HG03139 (cell line): Measurements from ENCODE around the gene TMEM250.

Experiments
- ATAC-seq: cut with Tn5 transposase; IDR thresholded peaks from one replicate; pipeline ENCODE4 v1.9.1; 2021; ENCODE audit not compliant: unreplicated experiment

TMEM250 gene

GRCh38 chr9:136147890-136148714 lies 29.4 kb upstream of the TMEM250 start:
- ATAC-seq, result no peak

DNA sequence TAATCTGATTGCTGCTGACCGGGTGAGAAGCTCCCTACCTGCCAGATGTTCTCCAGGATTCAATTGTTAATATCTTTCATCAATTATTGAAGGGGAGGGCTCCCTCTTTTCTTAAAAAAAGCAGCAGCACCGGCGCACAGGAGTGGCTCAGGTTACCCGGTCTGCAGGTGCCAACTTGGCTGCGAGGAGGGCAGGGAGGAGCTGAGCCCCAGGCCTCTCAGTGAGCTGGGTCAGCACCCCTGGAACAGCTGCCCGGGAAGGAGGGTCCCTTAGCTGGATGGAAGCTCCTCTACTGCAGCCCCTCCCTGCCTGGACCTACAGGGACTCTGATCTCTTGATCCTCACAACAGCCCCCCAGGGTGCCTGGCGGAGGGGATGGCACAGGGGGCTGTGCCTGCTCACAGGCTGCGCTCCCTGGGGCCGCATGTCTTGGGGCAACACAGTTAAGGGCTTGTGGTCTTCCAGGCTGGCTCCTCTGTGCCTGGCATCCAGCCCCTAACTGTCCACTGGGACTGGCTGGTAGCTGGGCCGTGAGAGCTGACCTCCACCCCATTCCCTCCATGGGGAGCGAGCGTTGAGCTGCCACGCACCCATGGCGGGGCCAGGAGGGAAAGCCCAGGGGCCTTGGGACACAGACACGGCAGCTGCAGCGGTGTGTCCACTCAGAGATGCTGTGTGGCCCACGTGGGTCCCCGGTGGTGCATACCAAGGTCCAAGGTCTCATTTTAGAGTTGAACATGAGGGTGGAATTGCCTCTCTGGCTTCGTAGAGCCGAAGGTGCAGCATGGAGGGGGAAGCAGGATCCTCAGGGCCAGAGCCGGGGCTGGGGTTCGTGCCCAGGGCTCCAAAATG lies 28.6 kb upstream of the TMEM250 start:
- no peak for ATAC-seq

DNA sequence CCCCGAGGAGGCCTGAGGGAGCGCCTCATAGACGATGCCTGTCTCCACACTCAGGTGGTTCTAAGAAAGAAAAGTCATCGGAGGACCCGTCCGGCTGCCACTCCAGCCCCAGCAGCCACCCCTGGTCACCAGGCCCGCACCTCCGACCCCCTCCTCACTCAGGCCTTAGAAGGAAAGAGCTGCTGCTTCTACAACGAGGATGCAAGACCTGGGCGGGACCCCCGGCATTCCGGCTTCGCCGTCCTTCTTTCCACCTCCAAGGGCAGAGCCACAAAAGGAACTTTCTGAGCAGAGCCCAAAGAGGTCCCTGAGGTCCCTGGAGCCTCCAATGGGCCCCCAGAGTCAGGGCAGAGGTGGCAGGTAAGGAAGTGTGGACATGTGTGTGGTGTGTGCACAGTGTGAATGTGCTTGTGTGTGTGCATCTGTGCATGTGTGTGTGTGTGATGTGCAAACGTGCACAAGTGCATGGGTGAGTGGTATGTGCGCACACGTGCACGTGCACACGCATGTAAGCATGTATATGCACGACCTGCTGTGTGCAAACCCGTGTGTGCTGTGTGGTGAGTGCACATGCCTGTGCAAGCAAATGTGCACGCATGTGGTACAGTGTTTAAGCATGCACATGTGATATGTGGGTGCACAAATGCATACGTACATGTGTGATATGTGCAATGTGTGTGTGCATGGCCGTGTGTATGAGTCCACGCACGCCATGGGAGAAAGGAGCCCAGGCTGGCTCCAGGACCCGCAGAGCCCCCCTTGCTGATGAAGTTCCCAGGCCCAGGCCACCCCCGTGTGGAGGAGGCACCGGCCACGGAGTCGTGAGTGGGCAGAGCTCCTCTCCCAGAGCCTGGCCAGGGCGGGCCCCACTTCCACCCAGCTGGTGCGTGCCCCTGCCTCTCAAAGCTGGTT lies 27.7 kb upstream of the TMEM250 start:
- no peak for ATAC-seq

DNA sequence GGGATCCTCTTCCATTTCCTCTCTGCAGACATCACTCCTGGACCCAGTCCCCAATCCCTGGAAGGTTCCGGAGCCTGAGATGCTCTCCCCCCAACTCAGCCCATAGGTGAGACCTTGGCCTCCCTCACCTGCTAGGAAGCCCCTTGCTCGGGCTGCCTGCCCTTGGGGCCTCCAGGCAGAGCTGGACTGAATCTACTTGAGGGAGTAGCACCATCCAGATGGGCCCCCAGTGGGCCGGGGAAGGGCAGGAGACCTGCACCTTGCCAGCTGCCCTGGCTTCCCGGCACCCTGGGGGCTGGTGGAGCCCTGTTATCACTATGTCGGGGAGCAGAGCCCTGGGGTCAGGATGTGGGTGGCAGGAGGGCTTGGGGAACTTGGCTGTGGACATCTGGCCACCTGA lies 26.9 kb upstream of the TMEM250 start:
- no peak for ATAC-seq

- ATAC-seq, result no peak
Observed at GRCh38 chr9:136144450-136144849, 25.8 kb upstream of the TMEM250 start.

GRCh38 chr9:136143215-136144001 lies 24.7 kb upstream of the TMEM250 start:
- no peak for ATAC-seq

DNA sequence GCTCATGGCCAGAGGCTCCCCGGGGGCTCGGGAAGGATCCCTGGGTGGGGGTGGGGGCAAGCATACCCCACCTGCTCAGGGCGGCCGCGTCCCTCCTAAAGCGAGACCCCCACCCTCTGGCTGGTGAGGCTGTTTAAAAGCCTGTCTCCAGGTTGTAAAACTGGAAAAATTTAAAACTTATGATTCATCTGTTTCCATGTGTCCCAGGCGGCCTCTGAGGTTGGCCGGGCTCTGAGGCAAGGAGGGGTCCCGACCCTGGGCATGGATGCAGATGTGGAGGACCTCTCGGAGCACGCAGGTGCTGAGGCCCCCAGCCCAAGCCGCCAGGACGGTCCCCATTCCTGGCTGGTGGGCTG lies 24.2 kb upstream of the TMEM250 start:
- no peak for ATAC-seq

DNA sequence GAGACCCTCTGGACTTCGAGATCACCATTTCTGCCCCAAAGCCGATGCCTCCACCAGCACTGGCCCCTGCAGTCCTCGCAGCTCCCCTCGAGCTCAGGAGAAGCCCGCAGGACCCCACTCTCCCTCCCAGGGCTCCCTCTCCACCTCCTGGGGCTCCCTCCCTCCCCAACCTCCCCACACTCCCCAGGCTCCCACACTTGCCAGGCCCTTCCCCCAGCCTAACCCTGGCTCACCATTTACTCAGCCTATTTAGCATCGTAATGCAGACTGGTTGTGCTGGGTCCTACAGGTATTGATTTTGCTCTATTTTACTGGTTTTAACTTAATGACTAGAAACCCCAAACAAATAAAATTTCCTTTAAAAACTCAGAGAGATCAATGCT lies 23.7 kb upstream of the TMEM250 start:
- ATAC-seq, result no peak

GRCh38 chr9:136141682-136142413 lies 23.2 kb upstream of the TMEM250 start:
- no peak for ATAC-seq

DNA sequence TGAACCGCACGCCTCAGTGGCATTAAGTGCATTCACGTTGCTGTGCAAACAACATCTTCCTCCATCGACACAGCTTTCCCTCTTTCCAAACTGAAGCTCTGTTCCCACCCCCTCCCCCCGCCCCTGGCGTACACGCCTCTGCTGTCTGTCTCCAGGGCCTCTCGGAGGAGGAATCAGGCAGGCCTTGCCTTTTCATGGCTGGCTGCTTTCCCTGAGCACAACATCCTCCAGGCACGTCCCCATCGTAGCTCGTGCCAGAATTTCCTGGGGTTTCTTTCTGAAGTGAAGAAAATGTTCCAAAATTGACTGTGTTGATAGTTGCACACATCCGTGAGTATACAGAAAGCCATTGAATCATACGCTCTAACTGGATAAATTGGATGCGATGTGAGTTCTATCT lies 22.3 kb upstream of the TMEM250 start:
- ATAC-seq, result no peak

DNA sequence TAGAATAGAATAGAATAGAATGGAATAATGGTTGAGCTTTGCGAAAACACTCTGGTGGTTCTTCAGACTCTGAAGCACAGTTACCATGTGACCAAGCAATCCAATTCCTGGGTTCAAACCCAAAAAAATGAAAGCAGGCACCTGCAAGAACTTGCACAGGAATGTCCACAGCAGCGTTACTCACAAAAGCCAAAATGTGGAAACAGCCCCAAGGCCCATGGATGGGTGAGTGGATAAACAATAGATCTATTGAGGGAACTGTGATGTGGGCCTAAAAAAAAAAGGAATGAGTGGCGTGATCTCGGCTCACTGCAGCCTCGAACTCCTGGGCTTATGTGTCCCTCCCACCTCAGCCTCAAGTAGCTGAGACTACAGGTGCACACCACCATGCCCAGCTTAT lies 21.4 kb upstream of the TMEM250 start:
- no peak for ATAC-seq

DNA sequence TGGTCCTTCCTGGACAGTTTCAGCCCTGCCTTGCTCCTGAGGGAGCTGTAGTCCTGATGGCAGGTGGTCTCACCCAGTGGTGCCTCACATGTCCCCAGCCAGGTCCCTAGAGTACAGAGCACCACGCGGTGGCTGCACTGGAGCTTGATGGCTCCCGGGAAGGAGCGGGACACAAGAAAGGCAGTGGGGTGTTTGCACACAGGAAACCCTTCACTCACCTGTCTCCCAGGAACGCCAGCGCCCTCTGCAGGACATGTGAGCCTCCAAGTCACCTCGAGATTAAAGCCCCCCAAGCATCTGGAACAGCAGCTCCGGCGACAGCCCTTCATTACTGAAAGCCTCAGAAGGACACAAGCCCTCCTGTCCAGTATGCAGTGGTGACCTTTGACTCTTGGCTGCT lies 19.9 kb upstream of the TMEM250 start:
- ATAC-seq, result no peak

DNA sequence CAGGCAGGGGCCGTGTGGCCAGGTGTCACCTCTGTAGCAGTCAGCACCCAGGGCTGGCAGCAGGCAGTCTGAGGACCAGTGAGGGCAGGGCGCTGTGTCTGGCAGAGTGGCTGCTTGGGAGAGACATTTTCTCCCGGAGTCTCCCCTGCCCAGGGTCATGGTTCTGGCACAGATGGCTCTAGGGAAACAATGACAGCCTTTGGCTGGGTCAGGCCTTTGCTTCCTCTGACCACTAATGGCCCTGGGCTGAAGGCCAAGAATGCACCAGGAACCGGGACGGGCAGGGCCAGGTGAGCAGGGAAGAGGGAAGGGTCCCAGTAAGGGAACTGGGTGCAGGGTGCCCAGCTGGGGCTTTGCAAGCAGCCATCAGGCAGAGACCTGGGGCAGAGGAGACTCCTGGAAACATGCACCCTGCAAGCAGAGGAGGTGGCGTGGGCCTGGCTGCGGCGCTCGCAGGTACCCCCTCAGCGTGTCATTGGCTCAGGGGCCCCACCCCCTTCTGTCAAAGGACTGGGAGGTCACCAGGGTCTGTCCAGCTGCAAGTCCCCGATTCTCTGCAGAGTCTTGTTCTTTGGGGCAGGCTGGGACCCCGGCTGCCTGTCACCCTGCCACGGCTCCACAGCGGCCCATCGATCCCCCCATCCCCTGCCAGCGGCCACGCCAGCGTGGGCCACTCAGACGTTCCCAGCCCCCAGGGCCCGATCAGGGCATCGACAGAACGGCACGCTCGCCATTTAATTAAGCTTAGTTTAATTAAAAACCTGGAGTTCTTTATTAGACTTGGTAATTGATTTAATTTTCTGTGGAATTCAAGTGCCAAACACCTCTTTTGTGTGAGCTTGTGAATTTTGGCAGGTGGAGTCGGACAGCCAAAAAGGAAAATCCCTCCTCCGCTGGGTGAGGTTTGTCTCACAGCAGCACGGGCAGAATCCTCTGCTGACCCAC lies 18.9 kb upstream of the TMEM250 start:
- ATAC-seq, result no peak

DNA sequence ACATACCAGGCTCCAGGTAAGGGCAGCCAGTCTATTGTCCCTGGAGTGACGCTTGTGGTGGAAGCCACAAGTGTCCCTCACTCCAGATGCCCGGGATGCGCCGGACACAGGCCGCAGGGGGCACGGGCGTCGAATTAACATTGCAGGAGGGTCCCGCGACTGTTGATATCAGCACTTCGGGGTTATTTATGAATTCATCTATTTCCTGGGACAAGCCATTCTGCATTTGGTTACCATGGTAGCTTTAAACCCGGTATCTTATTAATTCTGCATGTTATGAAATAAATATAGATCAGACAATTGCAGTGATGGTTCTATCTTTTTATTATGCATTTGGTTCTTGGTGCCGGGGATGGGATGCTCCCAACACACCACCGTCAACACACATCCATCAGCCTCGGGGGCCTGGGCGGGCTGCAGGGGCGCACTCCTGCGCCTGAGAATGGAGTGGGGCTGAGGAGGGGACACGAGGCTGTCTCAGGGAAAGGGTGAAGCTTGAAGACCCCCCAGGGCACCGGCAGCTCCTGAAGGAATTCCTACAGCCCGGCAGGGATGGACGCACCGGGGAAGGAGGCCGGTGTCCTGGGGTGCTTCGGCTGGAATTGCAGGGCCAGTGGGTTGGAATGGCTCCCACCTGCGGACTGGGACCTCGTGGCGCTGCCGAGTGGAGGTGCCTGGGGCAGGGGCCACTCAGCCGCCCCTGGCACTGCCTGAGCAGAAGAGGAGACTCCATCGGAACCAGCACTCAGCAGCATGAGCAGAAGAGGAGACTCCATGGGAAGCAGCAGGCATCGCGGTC lies 17.7 kb upstream of the TMEM250 start:
- ATAC-seq, result no peak

DNA sequence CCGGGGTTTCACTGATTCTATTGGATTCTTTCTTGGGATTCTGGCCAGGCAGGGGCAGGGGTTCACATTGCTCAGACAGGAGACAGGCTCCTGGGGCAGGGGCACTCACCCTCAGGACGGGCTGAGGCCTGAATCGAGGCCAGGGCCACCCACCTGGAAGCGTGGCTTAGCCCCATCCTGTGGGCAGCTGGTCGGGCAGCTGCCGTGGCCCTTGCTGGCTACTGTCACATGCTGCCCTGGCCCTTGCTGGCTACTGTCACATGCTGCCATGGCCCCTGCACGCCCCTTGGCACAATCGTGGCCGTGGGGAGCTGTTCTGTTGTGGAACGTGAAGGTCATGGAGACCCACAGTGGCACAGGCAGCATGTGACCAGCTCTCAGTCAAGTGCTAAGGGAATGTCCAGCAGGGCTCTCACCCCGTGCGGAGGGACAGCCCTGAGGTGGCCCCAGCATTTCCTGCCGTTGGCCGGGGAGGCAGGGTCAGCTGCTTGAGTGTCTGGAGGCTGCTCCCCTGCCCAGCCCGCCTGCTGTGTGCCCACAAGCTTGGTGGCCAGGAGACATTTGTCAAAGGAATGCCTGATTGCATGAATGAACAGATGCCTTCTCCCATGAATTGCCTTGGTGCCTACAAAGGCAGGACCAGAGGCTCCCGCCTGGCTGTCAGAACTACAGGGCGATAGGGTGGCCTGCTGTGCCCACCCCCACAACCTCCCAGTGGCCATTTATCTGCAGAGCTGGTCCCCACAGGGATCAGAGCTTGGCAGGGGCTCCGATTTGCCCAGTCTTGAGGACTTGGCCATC lies 16.9 kb upstream of the TMEM250 start:
- no peak for ATAC-seq

DNA sequence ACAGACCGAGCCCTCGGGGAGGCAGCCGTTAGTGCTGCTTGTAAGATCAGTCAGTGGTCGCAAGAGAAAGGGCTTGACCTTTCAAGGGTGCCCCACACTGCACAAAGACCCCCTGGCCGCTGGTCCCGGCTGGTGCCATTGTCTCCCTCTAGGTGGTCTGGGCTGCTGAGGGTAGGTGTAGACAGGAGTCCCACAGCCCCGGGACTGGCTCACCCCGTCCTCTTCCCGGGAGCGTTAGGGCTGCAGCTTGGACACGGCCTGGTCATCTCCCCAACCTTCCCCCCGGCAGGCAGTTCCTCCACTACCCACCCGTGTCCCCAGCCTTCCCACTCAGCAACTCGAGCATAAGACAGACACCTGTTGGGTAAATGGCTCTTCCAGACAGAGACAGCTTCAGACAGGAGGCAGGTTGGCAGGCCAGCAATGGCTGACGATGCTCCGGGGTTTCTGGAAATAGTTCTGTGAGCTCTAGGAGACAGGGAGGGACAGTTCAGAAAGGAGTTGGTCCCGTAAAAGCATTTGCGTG lies 15.3 kb upstream of the TMEM250 start:
- no peak for ATAC-seq
